Neural crest cell (in vitro differentiated cells): Measurements from ENCODE around the gene CFAP53. TPM values are rescaled to one million over a fixed set of nuclear protein-coding genes. Genes with fewer than 3 reads are reported as not detected.
A peak's percentile ranks its signal among the peaks of the same experiment; 100 is the strongest.

Source experiments
- DNase-seq: peaks from one replicate; pipeline ENCODE4 v3.0.0; 2021; ENCODE audit warnings: low read depth, mixed read lengths, low spot score
- H3K27ac Mint-ChIP-seq: one replicate; pipeline ENCODE4 v1.8.0; 2021; ENCODE audit warnings: mild to moderate bottlenecking, mixed read lengths; ENCODE audit not compliant: unreplicated experiment
- H3K27me3 Mint-ChIP-seq: 2 replicates; pipeline ENCODE4 v1.8.0; 2021; ENCODE audit warnings: low read depth, mild to moderate bottlenecking, mixed read lengths
- H3K36me3 Mint-ChIP-seq: 2 replicates; pipeline ENCODE4 v1.8.0; 2021; ENCODE audit warnings: low read depth, mild to moderate bottlenecking, mixed read lengths
- H3K4me1 Mint-ChIP-seq: 2 replicates; pipeline ENCODE4 v1.8.0; 2021; ENCODE audit warnings: mixed read lengths
- H3K4me3 Mint-ChIP-seq: one replicate; pipeline ENCODE4 v1.8.0; 2021; ENCODE audit warnings: mild to moderate bottlenecking, mixed read lengths
- H3K9me3 Mint-ChIP-seq: 2 replicates; pipeline ENCODE4 v1.8.0; 2021; ENCODE audit warnings: mixed read lengths
- total RNA-seq: library from RNA; stranded (reverse); gene quantifications from 2 replicates; pipeline ENCODE4 v1.2.1, GENCODE V29; 2021
- TF ChIP-seq, protein P1 (sequence below): fragments of 200-600 bp; sonication (generic); conservative IDR thresholded peaks from 2 replicates; pipeline ENCODE4 v1.5.0; 2021; ENCODE audit warnings: antibody characterized with exemption, mild to moderate bottlenecking

Gene CFAP53
- total RNA-seq, 1 donor from 2014 or later: 0.54 TPM

DNA sequence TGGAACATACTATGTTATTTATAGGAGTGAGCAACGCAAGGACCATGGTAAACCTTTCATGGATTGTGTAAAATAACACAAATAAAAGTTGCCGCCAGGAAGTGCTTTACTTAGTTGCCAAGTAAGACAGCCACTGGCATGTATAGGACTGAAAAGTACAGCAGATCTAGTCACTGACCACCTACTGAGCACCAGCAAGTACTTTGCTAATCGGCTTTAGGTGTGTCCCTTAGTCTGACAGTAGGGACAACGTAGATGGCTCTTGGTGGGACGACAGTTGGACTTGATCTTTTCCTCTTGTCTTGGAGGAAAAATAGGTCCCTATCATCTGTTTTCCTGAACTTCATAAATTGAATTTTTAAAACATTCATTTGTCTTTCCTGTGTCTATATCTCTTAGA, 34.8 kb upstream of the CFAP53 start:
- TF ChIP-seq, protein P1, sequence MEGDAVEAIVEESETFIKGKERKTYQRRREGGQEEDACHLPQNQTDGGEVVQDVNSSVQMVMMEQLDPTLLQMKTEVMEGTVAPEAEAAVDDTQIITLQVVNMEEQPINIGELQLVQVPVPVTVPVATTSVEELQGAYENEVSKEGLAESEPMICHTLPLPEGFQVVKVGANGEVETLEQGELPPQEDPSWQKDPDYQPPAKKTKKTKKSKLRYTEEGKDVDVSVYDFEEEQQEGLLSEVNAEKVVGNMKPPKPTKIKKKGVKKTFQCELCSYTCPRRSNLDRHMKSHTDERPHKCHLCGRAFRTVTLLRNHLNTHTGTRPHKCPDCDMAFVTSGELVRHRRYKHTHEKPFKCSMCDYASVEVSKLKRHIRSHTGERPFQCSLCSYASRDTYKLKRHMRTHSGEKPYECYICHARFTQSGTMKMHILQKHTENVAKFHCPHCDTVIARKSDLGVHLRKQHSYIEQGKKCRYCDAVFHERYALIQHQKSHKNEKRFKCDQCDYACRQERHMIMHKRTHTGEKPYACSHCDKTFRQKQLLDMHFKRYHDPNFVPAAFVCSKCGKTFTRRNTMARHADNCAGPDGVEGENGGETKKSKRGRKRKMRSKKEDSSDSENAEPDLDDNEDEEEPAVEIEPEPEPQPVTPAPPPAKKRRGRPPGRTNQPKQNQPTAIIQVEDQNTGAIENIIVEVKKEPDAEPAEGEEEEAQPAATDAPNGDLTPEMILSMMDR: no peak
- no peak overlapping the region for H3K4me3 Mint-ChIP-seq
- peaks cover 4% of the 10 kb centered on the region for H3K9me3 Mint-ChIP-seq
- H3K36me3 Mint-ChIP-seq: peaks cover 1% of the 10 kb centered on the region
- H3K27ac Mint-ChIP-seq: no peak overlapping the region
- H3K27me3 Mint-ChIP-seq: peaks cover 75% of the 10 kb centered on the region
- no peaks in the 10 kb centered on the region for H3K4me1 Mint-ChIP-seq
- no peak for DNase-seq

- DNase-seq: no peak
- peak overlapping the region; percentile 18 for H3K4me3 Mint-ChIP-seq
- no peaks in the 10 kb centered on the region for H3K36me3 Mint-ChIP-seq
- H3K9me3 Mint-ChIP-seq: no peaks in the 10 kb centered on the region
- H3K27ac Mint-ChIP-seq: no peak overlapping the region
- TF ChIP-seq, protein P1: no peak
- peaks cover 76% of the 10 kb centered on the region for H3K27me3 Mint-ChIP-seq
- H3K4me1 Mint-ChIP-seq: no peaks in the 10 kb centered on the region
These were observed 33.5 kb upstream of the CFAP53 start for GRCh38 chr18:50299626-50300388.

DNA sequence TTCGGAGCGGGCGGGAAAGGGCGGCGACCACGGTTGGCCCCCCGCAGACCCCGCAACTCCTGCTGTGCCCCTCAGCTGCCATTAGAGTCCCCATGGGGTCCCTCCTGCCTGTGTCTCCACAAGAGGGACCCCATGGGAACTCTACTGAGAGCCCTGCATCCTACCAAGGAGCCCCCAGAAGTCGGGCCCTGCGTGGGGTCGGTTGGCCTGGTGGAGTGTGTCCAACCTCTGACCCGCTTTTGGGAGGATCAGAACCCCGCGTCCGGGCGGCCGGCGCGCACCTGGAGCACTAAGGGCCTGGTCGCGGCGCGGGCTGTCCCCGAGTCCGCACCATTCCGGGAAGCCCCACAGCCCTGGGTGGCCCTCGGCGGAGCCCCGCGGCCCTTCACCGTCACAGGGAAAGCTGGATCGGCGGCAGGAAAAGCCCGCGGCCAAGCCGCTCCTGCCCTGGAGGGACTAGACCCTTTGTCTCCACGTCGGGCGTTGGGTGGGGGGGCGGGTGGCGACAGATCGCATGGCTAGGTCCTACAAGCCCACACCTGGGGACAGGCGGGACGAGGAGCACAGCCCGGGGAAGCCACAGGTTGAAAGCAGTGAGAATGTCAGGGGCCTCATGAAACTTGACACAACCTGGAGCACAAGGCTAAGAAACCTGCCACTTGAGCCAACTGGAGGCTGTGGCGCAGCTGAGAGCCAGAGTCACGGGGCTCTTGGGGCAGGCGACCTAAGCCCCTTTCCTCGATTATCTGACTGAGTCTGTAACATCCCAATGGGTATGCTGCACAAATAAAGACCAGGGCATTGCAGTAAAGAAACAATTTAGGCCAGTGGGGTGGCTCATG, 32.4 kb upstream of the CFAP53 start:
- H3K4me1 Mint-ChIP-seq: no peaks in the 10 kb centered on the region
- DNase-seq: no peak
- H3K36me3 Mint-ChIP-seq: no peaks in the 10 kb centered on the region
- H3K4me3 Mint-ChIP-seq: no peak overlapping the region
- no peak overlapping the region for H3K27ac Mint-ChIP-seq
- H3K9me3 Mint-ChIP-seq: no peaks in the 10 kb centered on the region
- TF ChIP-seq, protein P1: no peak
- H3K27me3 Mint-ChIP-seq: peaks cover 72% of the 10 kb centered on the region

DNA sequence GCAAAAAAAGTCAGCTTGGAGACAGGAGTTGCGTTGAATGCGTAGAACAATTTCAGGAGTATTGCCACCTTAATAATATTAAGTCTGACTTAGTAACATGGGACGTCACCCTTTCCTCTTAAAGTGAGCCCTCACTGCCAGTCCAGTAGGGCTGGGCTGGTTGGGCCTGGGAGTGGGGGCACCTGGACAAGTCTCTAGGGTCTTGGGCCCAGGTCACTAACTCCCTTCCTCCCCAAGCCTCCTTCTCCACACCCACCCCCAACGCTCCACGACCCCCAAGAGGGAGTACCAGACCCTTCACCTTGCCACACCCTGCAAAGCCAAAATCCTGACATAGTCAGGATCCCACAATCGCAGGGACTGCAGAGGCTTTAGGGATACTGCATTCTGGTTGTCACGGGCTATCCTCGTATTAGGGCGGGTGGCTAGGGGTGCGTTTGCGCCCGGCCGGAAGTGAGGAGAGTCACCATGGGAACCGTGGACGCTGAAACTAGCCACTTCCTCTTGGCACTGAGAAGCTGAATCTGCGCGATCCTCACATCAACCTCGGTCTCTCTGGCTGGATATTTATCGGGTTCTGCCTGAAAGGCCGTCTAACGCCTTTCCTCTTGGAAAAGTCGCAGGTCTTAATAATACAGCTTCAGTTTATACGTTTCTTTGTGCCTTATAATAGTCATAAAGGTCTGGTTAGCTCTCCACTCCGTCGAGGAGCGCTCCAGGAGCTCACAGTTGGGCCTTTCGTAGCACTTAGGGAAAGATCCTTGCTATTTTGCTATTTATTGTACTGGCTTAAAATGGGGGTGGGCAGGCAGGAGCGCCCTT, 31.5 kb upstream of the CFAP53 start:
- DNase-seq: peak; percentile 51
- H3K27ac Mint-ChIP-seq: no peak overlapping the region
- H3K4me1 Mint-ChIP-seq: no peaks in the 10 kb centered on the region
- H3K27me3 Mint-ChIP-seq: peaks cover 63% of the 10 kb centered on the region
- H3K9me3 Mint-ChIP-seq: no peaks in the 10 kb centered on the region
- H3K4me3 Mint-ChIP-seq: peak overlapping the region; percentile 85
- H3K36me3 Mint-ChIP-seq: no peaks in the 10 kb centered on the region
- TF ChIP-seq, protein P1: no peak

GRCh38 chr18:50293039-50293438, 26.7 kb upstream of the CFAP53 start:
- TF ChIP-seq, protein P1: no peak
- Mint-ChIP-seq H3K4me3 (no peak overlapping the region), H3K27ac (no peak overlapping the region), H3K9me3 (no peaks in the 10 kb centered on the region), H3K36me3 (no peaks in the 10 kb centered on the region), H3K4me1 (peaks cover under 1% of the 10 kb centered on the region), H3K27me3 (peaks cover 38% of the 10 kb centered on the region)
- DNase-seq: no peak
